HL-60 (cell line): Measurements from ENCODE around the gene GALNT17.

Experiments used
- DNase-seq, 2 experiments: peaks; one replicate each; pipeline ENCODE4 v3.0.0-alpha.2; 2010 to 2020; ENCODE audit warnings: low read depth in 1 of 2, low spot score in 1 of 2
- H3K27ac ChIP-seq: fragments of 250-450 bp; sonication (Bioruptor Pico); replicated peaks from 2 replicates; pipeline ENCODE4 v1.5.1; 2020; ENCODE audit warnings: mild to moderate bottlenecking, moderate library complexity
- H3K27me3 ChIP-seq: fragments of 250-450 bp; sonication (Bioruptor Pico); 2 replicates; pipeline ENCODE4 v1.5.1; 2021; ENCODE audit warnings: mild to moderate bottlenecking, moderate library complexity; ENCODE audit not compliant: insufficient read depth, poor library complexity, severe bottlenecking
- H3K4me3 ChIP-seq: replicated peaks from 2 replicates; pipeline ENCODE4 v1.5.1; 2011; ENCODE audit warnings: mild to moderate bottlenecking, control low read depth, low read length; ENCODE audit not compliant: insufficient read depth
- CTCF ChIP-seq: IDR thresholded peaks from one replicate; pipeline ENCODE4 v1.5.1; 2011; ENCODE audit warnings: low read length, control low read depth, inconsistent platforms; ENCODE audit not compliant: insufficient read depth
- GABPA ChIP-seq: IDR thresholded peaks from 2 replicates; pipeline ENCODE4 v1.6.1; 2012; ENCODE audit warnings: low read depth
- POLR2AphosphoS5 ChIP-seq: IDR thresholded peaks from 2 replicates; pipeline ENCODE4 v1.6.1; 2012; ENCODE audit warnings: low read depth
- REST ChIP-seq: IDR thresholded peaks from 2 replicates; pipeline ENCODE4 v1.6.1; 2012; ENCODE audit warnings: low read depth; ENCODE audit not compliant: insufficient replicate concordance
- SPI1 ChIP-seq: IDR thresholded peaks from 2 replicates; pipeline ENCODE4 v1.6.1; 2012; ENCODE audit warnings: low read depth, mild to moderate bottlenecking, borderline replicate concordance

GALNT17 gene

DNA sequence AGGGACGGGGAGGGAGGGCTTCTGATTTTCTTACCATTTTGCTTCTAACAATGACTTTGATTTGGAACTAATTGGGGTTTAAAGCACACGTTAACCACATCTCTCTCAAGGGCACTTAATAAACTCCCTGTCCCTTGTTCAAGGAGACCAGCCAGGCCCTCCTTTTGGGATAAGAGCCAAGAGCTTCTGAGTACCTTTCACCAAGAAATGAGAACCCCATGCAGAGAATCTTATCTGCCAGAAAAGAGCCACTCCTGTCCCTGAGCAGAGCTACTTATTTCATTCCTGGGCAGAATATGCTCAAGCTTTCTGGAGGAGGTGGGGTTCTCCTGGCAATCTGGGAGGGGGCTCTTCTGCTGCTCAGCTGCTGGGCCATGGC, 574.6 kb downstream of the GALNT17 start:
- Histone ChIP-seq H3K27ac (no peak overlapping the region), H3K4me3 (no peak overlapping the region), H3K27me3 (no peaks in the 10 kb centered on the region)
- TF ChIP-seq GABPA (no peak), REST (no peak), POLR2AphosphoS5 (no peak), CTCF (no peak), SPI1 (no peak)
- no peak for DNase-seq

- no peak for DNase-seq
- Histone ChIP-seq H3K27me3 (no peaks in the 10 kb centered on the region), H3K4me3 (no peak overlapping the region), H3K27ac (no peak overlapping the region)
- TF ChIP-seq SPI1 (no peak), REST (no peak), GABPA (no peak), CTCF (no peak), POLR2AphosphoS5 (no peak)
Observed at GRCh38 chr7:71707041-71707440, 575.1 kb downstream of the GALNT17 start.

GRCh38 chr7:71708710-71709109, 576.8 kb downstream of the GALNT17 start:
- no peaks in the 10 kb centered on the region for H3K27me3 ChIP-seq
- no peak overlapping the region for H3K4me3 ChIP-seq
- TF ChIP-seq CTCF, result no peak
- no peak overlapping the region for H3K27ac ChIP-seq
- DNase-seq, result no peak

DNA sequence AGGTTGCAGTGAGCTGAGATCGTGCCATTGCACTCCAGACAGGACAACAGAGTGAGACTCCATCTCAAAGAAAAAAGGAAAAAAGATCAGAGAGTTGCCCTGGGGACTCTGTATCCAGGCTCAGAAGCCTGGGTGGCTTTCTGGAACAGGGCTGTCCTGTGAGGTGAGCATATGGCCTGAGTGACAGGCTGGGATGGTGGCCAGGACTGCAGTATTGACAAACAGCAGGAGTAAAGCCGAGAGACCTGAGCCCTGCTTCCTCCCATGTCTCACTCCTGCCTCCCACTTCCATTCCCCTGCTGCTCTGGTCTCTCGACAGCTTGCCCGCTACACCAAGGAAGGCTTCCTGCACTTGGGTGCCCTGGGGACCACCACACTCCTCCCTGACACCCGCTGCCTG, 578.5 kb downstream of the GALNT17 start:
- TF ChIP-seq REST (no peak), POLR2AphosphoS5 (no peak), GABPA (no peak), SPI1 (no peak), CTCF (no peak)
- H3K27me3 ChIP-seq, result no peaks in the 10 kb centered on the region
- DNase-seq, result no peak
- H3K4me3 ChIP-seq, result no peak overlapping the region
- no peak overlapping the region for H3K27ac ChIP-seq
